DOHH2 (cell line): ENCODE data around the gene NKD1.

Experiments used
- H3F3A ChIP-seq: fragments of 200-600 bp; sonication (generic), shearing (Covaris generic); 2 replicates; pipeline ENCODE4 v1.6.0; 2016; ENCODE audit warnings: antibody characterized with exemption, mild to moderate bottlenecking; ENCODE audit not compliant: control insufficient read depth, insufficient read depth
- H3K27ac ChIP-seq: fragments of 200-600 bp; sonication (generic); 2 replicates; pipeline ENCODE4 v1.5.1; 2014; ENCODE audit warnings: low read depth, mild to moderate bottlenecking, low read length, moderate library complexity
- H3K27me3 ChIP-seq: fragments of 200-600 bp; sonication (generic); 2 replicates; pipeline ENCODE4 v1.6.1; 2014; ENCODE audit warnings: mild to moderate bottlenecking, low read length, mixed read lengths; ENCODE audit not compliant: control insufficient read depth
- H3K36me3 ChIP-seq: fragments of 200-600 bp; sonication (generic); 2 replicates; pipeline ENCODE4 v1.6.1; 2014; ENCODE audit warnings: mild to moderate bottlenecking, low read length, moderate library complexity, mixed read lengths; ENCODE audit not compliant: control insufficient read depth
- H3K4me1 ChIP-seq: fragments of 200-600 bp; sonication (generic); 2 replicates; pipeline ENCODE4 v1.6.1; 2014; ENCODE audit warnings: mild to moderate bottlenecking, low read length, mixed read lengths; ENCODE audit not compliant: control insufficient read depth
- H3K4me2 ChIP-seq: fragments of 200-600 bp; sonication (generic); 2 replicates; pipeline ENCODE4 v1.6.0; 2014; ENCODE audit warnings: mild to moderate bottlenecking, low read length, moderate library complexity
- H3K4me3 ChIP-seq: fragments of 200-600 bp; sonication (generic); 2 replicates; pipeline ENCODE4 v1.5.1; 2014; ENCODE audit warnings: mild to moderate bottlenecking, low read length, mixed read lengths
- H3K79me2 ChIP-seq: fragments of 200-600 bp; sonication (generic); 2 replicates; pipeline ENCODE4 v1.6.1; 2014; ENCODE audit warnings: mild to moderate bottlenecking, low read length, mixed read lengths; ENCODE audit not compliant: control insufficient read depth
- H3K9me2 ChIP-seq: fragments of 200-600 bp; sonication (generic); replicated peaks from 2 replicates; pipeline ENCODE4 v1.6.1; 2014; ENCODE audit warnings: mild to moderate bottlenecking, low read length, mixed read lengths; ENCODE audit not compliant: control insufficient read depth
- H3K9me3 ChIP-seq: fragments of 200-600 bp; sonication (generic); 2 replicates; pipeline ENCODE4 v1.6.1; 2014; ENCODE audit warnings: antibody characterized with exemption, low read length, mixed read lengths; ENCODE audit not compliant: control insufficient read depth, insufficient read depth
- H4K20me1 ChIP-seq: fragments of 200-600 bp; sonication (generic); 2 replicates; pipeline ENCODE4 v1.6.0; 2014; ENCODE audit warnings: low read depth, mild to moderate bottlenecking, antibody characterized with exemption, low read length, moderate library complexity; ENCODE audit not compliant: control insufficient read depth, insufficient read depth
- CTCF ChIP-seq: fragments of 200-600 bp; sonication (generic); IDR thresholded peaks from one replicate; pipeline ENCODE4 v1.5.1; 2014; ENCODE audit warnings: antibody characterized with exemption, mild to moderate bottlenecking, low read depth, low read length; ENCODE audit not compliant: poor library complexity, severe bottlenecking
- EZH2phosphoT487 ChIP-seq: fragments of 200-600 bp; sonication (generic); IDR thresholded peaks from 2 replicates; pipeline ENCODE4 v1.6.1; 2017; ENCODE audit warnings: borderline replicate concordance, mild to moderate bottlenecking, antibody characterized with exemption, low read length, moderate library complexity, mixed read lengths

Gene NKD1

GRCh38 chr16:50552476-50553101 lies 4.4 kb downstream of the NKD1 start:
- TF ChIP-seq EZH2phosphoT487, result no peak
- no peak for TF ChIP-seq CTCF
- H3K9me3 ChIP-seq, result no peaks in the 10 kb centered on the region
- no peak overlapping the region for H3K4me3 ChIP-seq
- H3K36me3 ChIP-seq, result no peaks in the 10 kb centered on the region
- no peaks in the 10 kb centered on the region for H3K9me2 ChIP-seq
- no peaks in the 10 kb centered on the region for H3K79me2 ChIP-seq
- peaks cover 21% of the 10 kb centered on the region for H3K27me3 ChIP-seq
- H4K20me1 ChIP-seq, result no peaks in the 10 kb centered on the region; the same call in 1 of the 2 replicates
- peaks cover 4% of the 10 kb centered on the region; the same call in 1 of the 2 replicates for H3K4me1 ChIP-seq
- H3K27ac ChIP-seq, result no peak overlapping the region
- H3K4me2 ChIP-seq, result no peak overlapping the region
- H3F3A ChIP-seq, result no peaks in the 10 kb centered on the region

GRCh38 chr16:50553182-50553710 lies 5.0 kb downstream of the NKD1 start:
- Histone ChIP-seq H3K36me3 (no peaks in the 10 kb centered on the region), H3K79me2 (no peaks in the 10 kb centered on the region), H3K9me2 (no peaks in the 10 kb centered on the region), H3K27ac (no peak overlapping the region), H4K20me1 (no peaks in the 10 kb centered on the region; the same call in 1 of the 2 replicates), H3F3A (no peaks in the 10 kb centered on the region), H3K27me3 (peaks cover 17% of the 10 kb centered on the region), H3K4me2 (no peak overlapping the region), H3K4me1 (no peaks in the 10 kb centered on the region), H3K9me3 (no peaks in the 10 kb centered on the region), H3K4me3 (no peak overlapping the region)
- TF ChIP-seq CTCF, result no peak
- TF ChIP-seq EZH2phosphoT487, result no peak

GRCh38 chr16:50553731-50554360 lies 5.7 kb downstream of the NKD1 start:
- no peak overlapping the region for H3K4me2 ChIP-seq
- no peaks in the 10 kb centered on the region for H3K9me2 ChIP-seq
- no peaks in the 10 kb centered on the region for H3F3A ChIP-seq
- TF ChIP-seq EZH2phosphoT487, result no peak
- no peak for TF ChIP-seq CTCF
- no peaks in the 10 kb centered on the region for H3K79me2 ChIP-seq
- no peak overlapping the region for H3K27ac ChIP-seq
- H3K9me3 ChIP-seq, result no peaks in the 10 kb centered on the region
- H3K27me3 ChIP-seq, result peaks cover 13% of the 10 kb centered on the region
- no peaks in the 10 kb centered on the region for H3K4me1 ChIP-seq
- H3K36me3 ChIP-seq, result no peaks in the 10 kb centered on the region
- no peak overlapping the region for H3K4me3 ChIP-seq
- no peaks in the 10 kb centered on the region; the same call in 1 of the 2 replicates for H4K20me1 ChIP-seq
